ENCODE results near the gene SORBS1. TPM values are rescaled to one million over a fixed set of nuclear protein-coding genes. Genes with fewer than 3 reads are reported as not detected.

Gene SORBS1
- total and polyA plus RNA-seq, 8 donors = 11.4 to 25.6 (median 16.8) TPM

DNA sequence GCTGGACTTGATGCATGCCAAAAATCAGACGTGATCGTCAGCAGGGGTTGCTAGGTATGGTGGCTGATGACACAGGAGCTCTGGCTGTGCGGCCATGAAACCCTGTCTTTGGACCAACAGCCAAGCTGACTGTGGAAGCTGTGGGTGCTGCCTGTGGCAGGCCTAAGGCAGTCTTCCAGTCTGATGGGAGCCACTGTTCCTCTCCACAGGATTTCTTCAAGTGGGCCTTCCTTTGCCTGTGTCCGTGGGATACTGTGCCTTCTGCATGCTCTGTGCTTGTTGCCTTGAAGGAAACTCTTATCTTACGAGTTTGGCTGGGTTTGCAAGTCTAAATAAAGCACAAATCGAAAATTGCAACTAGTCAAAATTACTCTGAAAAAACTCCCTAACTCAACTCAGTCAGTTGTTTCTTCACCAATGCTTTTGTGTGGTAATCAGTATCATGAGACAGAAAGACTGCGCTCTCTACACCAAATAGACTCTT is 168.4 kb downstream of the SORBS1 start:
- 55 to 59% methylated on average over 7 of the region's 7 CpGs for WGBS, 2 donors
- FAIRE-seq (no peak), ATAC-seq (no peak), DNase-seq (no peak)
- Histone ChIP-seq H3K27ac (no peak overlapping the region), H3K27me3 (no peaks in the 10 kb centered on the region), H3K4me1 (peaks cover 14 to 24% (median 17%) of the 10 kb centered on the region in 3 donors), H3K4me3 (no peak overlapping the region), H3K36me3 (peaks cover 0 to 8% (median 4%) of the 10 kb centered on the region in 3 donors), H3K9me3 (no peaks in the 10 kb centered on the region)
- intact Hi-C loops (cut with DNase I) = no loop called here
- TF ChIP-seq CTCF (IDR thresholded peaks at IDR 0.05) = no peak

DNA sequence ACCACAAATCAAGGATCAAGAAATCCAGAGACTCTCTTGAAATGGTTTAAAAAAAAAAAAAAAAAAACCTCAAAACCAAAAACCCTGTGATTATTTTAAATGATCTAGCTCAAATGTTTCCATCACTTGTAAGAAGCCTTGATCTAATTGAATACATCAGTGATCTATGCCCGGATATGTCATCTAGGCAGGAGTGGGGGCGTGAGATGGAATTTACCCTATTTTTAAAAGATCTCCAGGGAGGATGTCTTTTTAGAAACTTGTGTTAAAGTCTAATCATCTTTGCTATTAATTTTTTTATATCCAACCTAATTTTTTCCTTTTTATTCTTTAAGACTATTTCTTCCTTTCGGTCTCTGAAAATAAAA is 169.0 kb downstream of the SORBS1 start:
- no peak overlapping the region for H3K27ac ChIP-seq
- 92 to 93% methylated on average over 3 of the region's 3 CpGs for WGBS, 2 donors
- H3K27me3 ChIP-seq = no peaks in the 10 kb centered on the region
- TF ChIP-seq CTCF (IDR thresholded peaks at IDR 0.05) = no peak
- no peak overlapping the region for H3K4me3 ChIP-seq
- peaks cover 14 to 28% (median 17%) of the 10 kb centered on the region in 3 donors for H3K4me1 ChIP-seq
- DNase-seq (no peak), FAIRE-seq (no peak), ATAC-seq (no peak)
- H3K9me3 ChIP-seq = no peaks in the 10 kb centered on the region
- H3K36me3 ChIP-seq = peaks cover 0 to 4% (median 4%) of the 10 kb centered on the region in 3 donors
- intact Hi-C loops (cut with DNase I) = no loop called here

DNA sequence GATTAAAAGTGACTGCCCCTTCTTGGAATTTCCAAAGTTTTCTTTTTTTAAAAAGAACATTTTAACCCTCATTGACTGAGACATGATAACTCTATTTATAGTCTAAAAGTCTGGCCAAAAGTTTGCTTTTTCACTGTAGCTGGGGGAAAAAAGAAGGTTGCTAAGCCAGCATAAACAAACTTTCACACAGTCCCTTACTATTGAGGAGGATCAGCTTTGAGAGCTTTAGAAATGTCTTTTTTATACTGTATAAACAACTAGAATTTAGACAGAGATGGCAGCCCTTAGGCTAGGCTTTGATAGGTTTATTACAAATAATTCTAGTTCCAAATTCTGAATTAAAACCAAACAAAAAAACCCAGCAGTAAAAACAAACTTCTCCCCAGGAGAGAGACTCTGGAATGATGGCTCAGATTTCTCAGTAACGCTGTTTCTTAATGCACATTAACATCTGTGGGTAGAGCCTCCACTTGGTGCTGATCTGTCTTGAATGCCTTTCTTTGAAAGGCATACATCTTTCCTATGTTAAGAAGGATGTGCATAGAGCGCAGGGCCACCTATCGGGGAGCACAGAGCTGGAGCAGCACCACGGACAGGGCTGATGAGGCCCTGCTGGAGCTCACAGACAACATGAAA is 169.5 kb downstream of the SORBS1 start:
- Histone ChIP-seq H3K36me3 (peaks cover 0 to 2% (median 1%) of the 10 kb centered on the region in 3 donors), H3K9me3 (no peaks in the 10 kb centered on the region), H3K4me1 (peaks cover 14 to 29% (median 17%) of the 10 kb centered on the region in 3 donors), H3K4me3 (no peak overlapping the region), H3K27ac (no peak overlapping the region), H3K27me3 (no peaks in the 10 kb centered on the region)
- no peak for TF ChIP-seq CTCF (IDR thresholded peaks at IDR 0.05)
- intact Hi-C loops (cut with DNase I) = no loop called here
- no peak for DNase-seq
- ATAC-seq = no peak
- 85 to 86% methylated on average over 4 of the region's 4 CpGs for WGBS, 2 donors
- no peak for FAIRE-seq

- Histone ChIP-seq H3K4me1 (peaks cover 17 to 34% (median 21%) of the 10 kb centered on the region in 3 donors), H3K27ac (no peak overlapping the region), H3K27me3 (no peaks in the 10 kb centered on the region), H3K4me3 (no peak overlapping the region), H3K9me3 (no peaks in the 10 kb centered on the region), H3K36me3 (no peaks in the 10 kb centered on the region)
- ATAC-seq (no peak), FAIRE-seq (no peak), DNase-seq (no peak)
- intact Hi-C loops (cut with DNase I) = no loop called here
- TF ChIP-seq CTCF (IDR thresholded peaks at IDR 0.05) = no peak
- 67 to 88% methylated on average over 1 of the region's 1 CpG for WGBS, 2 donors
Measured at GRCh38 chr10:95391164-95391563, 170.0 kb downstream of the SORBS1 start.

DNA sequence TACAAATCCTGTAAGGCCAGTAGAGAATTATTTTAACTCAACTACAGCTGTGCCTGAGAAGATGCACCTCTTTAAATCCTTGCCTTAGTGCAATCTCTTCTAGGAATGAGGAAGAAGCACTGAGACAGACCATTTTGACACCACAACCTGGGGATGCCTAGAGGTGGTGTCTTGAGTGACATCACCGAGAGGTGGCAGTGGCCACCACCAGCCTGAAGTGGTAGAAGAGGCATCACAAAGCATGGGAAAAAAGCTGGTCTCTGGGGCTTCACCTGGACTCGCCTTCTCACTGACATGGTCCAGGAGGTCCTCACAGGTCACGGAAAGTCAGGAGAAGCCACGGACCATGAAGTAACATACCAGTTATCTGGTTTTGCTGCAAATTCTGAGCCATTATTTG is 171.2 kb downstream of the SORBS1 start:
- Histone ChIP-seq H3K9me3 (no peaks in the 10 kb centered on the region), H3K4me3 (no peak overlapping the region), H3K4me1 (peaks cover 20 to 35% (median 28%) of the 10 kb centered on the region in 3 donors), H3K27ac (no peak overlapping the region), H3K27me3 (no peaks in the 10 kb centered on the region), H3K36me3 (no peaks in the 10 kb centered on the region)
- ATAC-seq = no peak
- no peak for DNase-seq
- FAIRE-seq = no peak
- no peak for TF ChIP-seq CTCF (IDR thresholded peaks at IDR 0.05)
- 94 to 97% methylated on average over 4 of the region's 4 CpGs for whole genome bisulfite sequencing, 2 donors
- intact Hi-C loops (cut with DNase I) = no loop called here

Data from pancreas (tissue), 10 donors.